GM12878 (cell line): ENCODE data around the gene CDK11A. TPM values are rescaled to one million over a fixed set of nuclear protein-coding genes. Genes with fewer than 3 reads are reported as not detected.

Source experiments
- ATAC-seq: fragments of 200-7000 bp; cut with Tn5 transposase; 3 replicates; pipeline ENCODE4 v1.9.1; 2020; ENCODE audit warnings: mild to moderate bottlenecking, moderate library complexity
- BruUV-seq: library from RNA; stranded (reverse); fragments of 400-500 nt; replicated peaks from 2 replicates; lab custom pipeline; 2021; lab: Mats Ljungman, UMichigan
- CTCF ChIA-PET: fragments of 300-600 bp; sonication (Branson Sonifier 250); formaldehyde crosslinking; extraction: SDS; loops from one replicate; lab custom pipeline; 2021; ENCODE audit warnings: inconsistent platforms; lab: Yijun Ruan, JAX
- POLR2A ChIA-PET: fragments of 350-600 bp; formaldehyde crosslinking; extraction: SDS; loops from one replicate; lab custom pipeline; 2021; ENCODE audit warnings: inconsistent platforms; lab: Charles Lee
- RAD21 ChIA-PET: fragments of 300-600 bp; sonication (Branson Sonifier 250); formaldehyde crosslinking; loops from one replicate; lab custom pipeline; 2023; ENCODE audit warnings: antibody characterized with exemption; ENCODE audit not compliant: unreplicated experiment; lab: Charles Lee
- SMC1A ChIA-PET: fragments of 300-600 bp; sonication (Branson Sonifier 250); formaldehyde crosslinking; loops from one replicate; lab custom pipeline; 2023; ENCODE audit not compliant: unreplicated experiment, uncharacterized antibody; lab: Charles Lee
- DNase-seq: peaks from one replicate; pipeline ENCODE4 v3.0.0-alpha.2; 2011; ENCODE audit warnings: low read depth, low spot score
- FAIRE-seq: peaks from 3 replicates; lab custom pipeline; 2011; peaks lifted over from hg19 to GRCh38; lab: Jason Lieb, UNC
- H2AFZ ChIP-seq: 2 replicates; pipeline ENCODE4 v1.6.0; 2011; ENCODE audit warnings: low read depth, low read length, control low read depth; ENCODE audit not compliant: control insufficient read depth
- H3K27ac ChIP-seq: 2 replicates; pipeline ENCODE4 v1.5.1; 2011; ENCODE audit warnings: control low read depth; ENCODE audit not compliant: control insufficient read depth, insufficient read depth
- H3K27me3 ChIP-seq, 2 experiments: replicated peaks in 1 of 2; 2 replicates each; pipeline versions ENCODE4 v1.6.0 to v1.6.1; 2011; ENCODE audit warnings: low read length in 1 of 2; ENCODE audit not compliant: control insufficient read depth in 2 of 2, insufficient read depth in 2 of 2
- H3K36me3 ChIP-seq, 2 experiments: 2 replicates each; pipeline ENCODE4 v1.5.1; 2011; ENCODE audit warnings: low read length in 1 of 2; ENCODE audit not compliant: control insufficient read depth in 2 of 2, insufficient read depth in 2 of 2
- H3K4me1 ChIP-seq: 2 replicates; pipeline ENCODE4 v1.6.1; 2011; ENCODE audit warnings: mild to moderate bottlenecking, low read length, moderate library complexity, mixed read lengths; ENCODE audit not compliant: control insufficient read depth, insufficient read depth
- H3K4me2 ChIP-seq: 2 replicates; pipeline ENCODE4 v1.6.0; 2011; ENCODE audit warnings: control low read depth; ENCODE audit not compliant: control insufficient read depth, insufficient read depth
- H3K4me3 ChIP-seq: fragments of 200-600 bp; sonication (generic); 2 replicates; pipeline ENCODE4 v1.5.1; 2016
- H3K79me2 ChIP-seq: 2 replicates; pipeline ENCODE4 v1.6.0; 2011; ENCODE audit warnings: low read length; ENCODE audit not compliant: control insufficient read depth, insufficient read depth
- H3K9ac ChIP-seq: 2 replicates; pipeline ENCODE4 v1.8.0; 2011; ENCODE audit warnings: low read length, control low read depth, mixed read lengths; ENCODE audit not compliant: control insufficient read depth, insufficient read depth
- H3K9me3 ChIP-seq: replicated peaks from 3 replicates; pipeline ENCODE4 v1.5.1; 2011; ENCODE audit warnings: mild to moderate bottlenecking, low read length; ENCODE audit not compliant: control insufficient read depth, insufficient read depth
- H4K20me1 ChIP-seq: 2 replicates; pipeline ENCODE4 v1.6.0; 2011; ENCODE audit not compliant: control insufficient read depth, insufficient read depth
- ATF3 ChIP-seq: IDR thresholded peaks from 2 replicates; pipeline ENCODE4 v1.6.1; 2011; ENCODE audit warnings: low read depth, mild to moderate bottlenecking, low read length, moderate library complexity, borderline replicate concordance; ENCODE audit errors: extremely low read depth
- BMI1 ChIP-seq: fragments of 450-650 bp; IDR thresholded peaks from 2 replicates; pipeline ENCODE4 v1.6.1; 2016; ENCODE audit warnings: mild to moderate bottlenecking, moderate library complexity, borderline replicate concordance
- E2F4 ChIP-seq: IDR thresholded peaks from 2 replicates; pipeline ENCODE4 v1.6.1; 2012; ENCODE audit warnings: low read depth, low read length, improper control_type of control experiment
- IKZF2 ChIP-seq, 2 experiments: fragments of 450-650 bp; IDR thresholded peaks; 2 replicates each; pipeline ENCODE4 v1.6.1; 2017; ENCODE audit warnings: mild to moderate bottlenecking in 2 of 2, moderate library complexity in 2 of 2
- KLF5 ChIP-seq: fragments of 450-650 bp; IDR thresholded peaks from 2 replicates; pipeline ENCODE4 v1.6.1; 2014; ENCODE audit warnings: mild to moderate bottlenecking; ENCODE audit not compliant: partially characterized antibody
- MEF2B ChIP-seq: fragments of 450-650 bp; IDR thresholded peaks from 2 replicates; pipeline ENCODE4 v1.6.1; 2018; ENCODE audit warnings: mild to moderate bottlenecking, moderate library complexity; ENCODE audit not compliant: partially characterized antibody, poor library complexity, severe bottlenecking
- MTA3 ChIP-seq: IDR thresholded peaks from 2 replicates; pipeline ENCODE4 v1.6.1; 2012; ENCODE audit warnings: low read length, inconsistent platforms, borderline replicate concordance
- MYB ChIP-seq: fragments of 150-350 bp; IDR thresholded peaks from 2 replicates; pipeline ENCODE4 v1.6.1; 2014; ENCODE audit warnings: mild to moderate bottlenecking, low read depth, low read length, borderline replicate concordance
- NBN ChIP-seq: fragments of 450-650 bp; IDR thresholded peaks from 2 replicates; pipeline ENCODE4 v1.6.1; 2016
- NR2F1 ChIP-seq: fragments of 450-650 bp; conservative IDR thresholded peaks from 2 replicates; pipeline ENCODE4 v1.6.1; 2017; ENCODE audit warnings: mild to moderate bottlenecking
- RB1 ChIP-seq: fragments of 450-650 bp; formaldehyde crosslinking; IDR thresholded peaks from 2 replicates; pipeline ENCODE4 v1.6.1; 2017; ENCODE audit warnings: mild to moderate bottlenecking, borderline replicate concordance
- RFX5 ChIP-seq: IDR thresholded peaks from 2 replicates; pipeline ENCODE4 v1.6.1; 2011; ENCODE audit warnings: low read depth, low read length, improper control_type of control experiment
- SIX5 ChIP-seq: IDR thresholded peaks from 2 replicates; pipeline ENCODE4 v1.6.1; 2011; ENCODE audit warnings: mild to moderate bottlenecking, low read depth, low read length, moderate library complexity; ENCODE audit not compliant: severe bottlenecking
- SMARCA5 ChIP-seq: fragments of 450-650 bp; IDR thresholded peaks from 2 replicates; pipeline ENCODE4 v1.6.1; 2017; ENCODE audit warnings: mild to moderate bottlenecking
- SREBF1 ChIP-seq: IDR thresholded peaks from 2 replicates; pipeline ENCODE4 v1.6.1; 2012; ENCODE audit warnings: mild to moderate bottlenecking, low read length
- STAT3 ChIP-seq: IDR thresholded peaks from 2 replicates; pipeline ENCODE4 v1.6.1; 2011; ENCODE audit warnings: low read depth, low read length, improper control_type of control experiment
- ZNF207 ChIP-seq: fragments of 450-650 bp; IDR thresholded peaks from 2 replicates; pipeline ENCODE4 v1.6.1; 2014; ENCODE audit warnings: antibody characterized with exemption, mild to moderate bottlenecking, borderline replicate concordance
- ZZZ3 ChIP-seq: IDR thresholded peaks from 2 replicates; pipeline ENCODE4 v1.6.1; 2011; ENCODE audit warnings: low read depth; ENCODE audit not compliant: control insufficient read depth, insufficient read length
- WGBS: methylation state at CpG from one replicate; pipeline ENCODE4 v1.1.6; 2016; ENCODE audit warnings: low lambda C conversion rate; ENCODE audit not compliant: insufficient replicate concordance, insufficient coverage; ENCODE audit errors: missing lambda C conversion rate; 5-methylcytosine and 5-hydroxymethylcytosine counted together
- in situ Hi-C: fragments of 300-500 bp; cut with MboI; formaldehyde crosslinking; loops from 9 replicates; pipeline ENCODE4 v1.14.3; 2018; ENCODE audit warnings: mixed read lengths
- intact Hi-C: fragments of 100-400 bp; cut with micrococcal nuclease; formaldehyde crosslinking; loops from one replicate; pipeline ENCODE4 v1.14.2; 2022; ENCODE audit not compliant: unreplicated experiment
- polyA plus RNA-seq, 11 experiments: library from polyadenylated mRNA; depleted of rRNA in 4 of 11; unstranded in 6 of 11; stranded (reverse) in 5 of 11; fragments of >200 nt; fragmentation: Nextera tagmentation in 4 of 11; fragmentation: Illumina TruSeq in 1 of 11; extraction: Ambion mirVana in 4 of 11; extraction: Trizol in 1 of 11; gene quantifications; 1 replicate in 1 of 11; 2 replicates in 10 of 11; pipeline versions ENCODE4 v1.2.1 to v1.2.3, GENCODE V29; 2011 to 2016; ENCODE audit warnings: inconsistent platforms in 2 of 11, missing spikeins in 2 of 11, low read depth in 1 of 11
- total RNA-seq, 4 experiments: library from RNA; depleted of rRNA in 3 of 4; stranded (reverse); fragments of >200 nt in 3 of 4; fragmentation: Illumina TruSeq in 1 of 4; extraction: Trizol in 1 of 4; gene quantifications; 2 replicates each; pipeline versions ENCODE4 v1.2.1 to v1.2.3, GENCODE V29; 2013 to 2021

Gene CDK11A
- total and polyA plus RNA-seq, 10 of the 15 experiments (the other 5 are each of a cell fraction or from before 2014, with no cell fraction given) = 5.1 to 46.0 (median 25.9) TPM

- Histone ChIP-seq H3K4me1 (no peaks in the 10 kb centered on the region), H3K4me3 (no peak overlapping the region), H3K27ac (no peak overlapping the region), H3K9ac (no peak overlapping the region), H3K9me3 (no peaks in the 10 kb centered on the region), H2AFZ (no peak overlapping the region)
- ATAC-seq (no peak), FAIRE-seq (no peak)
- ChIA-PET CTCF (interaction anchor here (2.3 kb wide), 1 partner anchor 12 kb away, joined by 13 read pairs; no protein-coding TSS in a partner anchor), RAD21 (no interaction called here)
- BruUV-seq = no TSS peak
- 97% methylated on average over 12 of the region's 15 CpGs for WGBS
- no peak for TF ChIP-seq RB1
- TF ChIP-seq MYB = no peak
- no peak for TF ChIP-seq E2F4
- no peak for TF ChIP-seq ATF3
- no peak for TF ChIP-seq ZZZ3
- no peak for TF ChIP-seq IKZF2 (IDR thresholded peaks at IDR 0.05)
- TF ChIP-seq MEF2B = no peak
- TF ChIP-seq SIX5 = no peak
- TF ChIP-seq STAT3 = no peak
- no peak for TF ChIP-seq MTA3
- TF ChIP-seq SMARCA5 = no peak
- TF ChIP-seq ZNF207 = no peak
- no peak for TF ChIP-seq KLF5
- no peak for TF ChIP-seq RFX5
- TF ChIP-seq SREBF1 = no peak
- TF ChIP-seq BMI1 = no peak
- no peak for TF ChIP-seq NR2F1
- TF ChIP-seq NBN = no peak
- TF ChIP-seq, all 136 proteins: peak for 0
- no peaks in the 10 kb centered on the region; the same call in 1 of the 2 replicates for H3K79me2 ChIP-seq
- no peak overlapping the region for H3K4me2 ChIP-seq
- no peaks in the 10 kb centered on the region for H4K20me1 ChIP-seq
- no peak for DNase-seq
- SMC1A ChIA-PET = no interaction called here
- in situ Hi-C loops = no loop called here
- POLR2A ChIA-PET = no interaction called here
- intact Hi-C loops = no loop called here
- H3K36me3 ChIP-seq = peaks cover 8 to 10% of the 10 kb centered on the region in 2 experiments
- no peaks in the 10 kb centered on the region for H3K27me3 ChIP-seq
These were observed 57.6 kb downstream of the CDK11A start for GRCh38 chr1:1666526-1666925.
